IMR-90 (cell line): ENCODE results near the gene ANGEL1. TPM values are rescaled to one million over a fixed set of nuclear protein-coding genes. Genes with fewer than 3 reads are reported as not detected.

Experiments used
- ATAC-seq: fragments of 200-7000 bp; cut with Tn5 transposase; 2 replicates; pipeline ENCODE4 v1.9.1; 2020; ENCODE audit warnings: low read depth, mild to moderate bottlenecking, moderate library complexity
- BruUV-seq: library from RNA; stranded (reverse); fragments of 400-500 nt; replicated peaks from 2 replicates; lab custom pipeline; 2021; lab: Mats Ljungman, UMichigan
- CTCF ChIA-PET: fragments of 300-600 bp; formaldehyde crosslinking; extraction: SDS; loops from one replicate; lab custom pipeline; 2021; ENCODE audit warnings: antibody characterized with exemption; lab: Yijun Ruan, JAX
- POLR2A ChIA-PET: fragments of 300-600 bp; sonication (Branson Sonifier 250); formaldehyde crosslinking; loops from one replicate; lab custom pipeline; 2022; ENCODE audit warnings: antibody characterized with exemption; ENCODE audit not compliant: unreplicated experiment; lab: Charles Lee
- DNase-seq: peaks from one replicate; pipeline ENCODE4 v3.0.0; 2013
- H2AFZ ChIP-seq: replicated peaks from 2 replicates; pipeline ENCODE3; 2013; ENCODE audit warnings: low read length, mild to moderate bottlenecking; ENCODE audit not compliant: poor library complexity
- H2AK5ac ChIP-seq: 2 replicates; pipeline ENCODE4 v1.6.1; 2013; ENCODE audit warnings: low read depth, low read length, inconsistent platforms
- H2AK9ac ChIP-seq: replicated peaks from 2 replicates; pipeline ENCODE3; 2013; ENCODE audit warnings: mild to moderate bottlenecking, low read depth, low read length, moderate library complexity; ENCODE audit not compliant: poor library complexity
- H2BK120ac ChIP-seq: 2 replicates; pipeline ENCODE4 v1.6.1; 2013; ENCODE audit warnings: low read depth, low read length, inconsistent platforms
- H2BK15ac ChIP-seq: 3 replicates; pipeline ENCODE4 v1.6.1; 2013; ENCODE audit warnings: low read depth, low read length, inconsistent platforms
- H2BK20ac ChIP-seq: 2 replicates; pipeline ENCODE4 v1.6.1; 2013; ENCODE audit warnings: low read depth, mild to moderate bottlenecking, inconsistent platforms, low read length, moderate library complexity
- H2BK5ac ChIP-seq: 2 replicates; pipeline ENCODE4 v1.6.1; 2013; ENCODE audit warnings: mild to moderate bottlenecking, low read depth, low read length, inconsistent platforms; ENCODE audit not compliant: poor library complexity, severe bottlenecking
- H3K14ac ChIP-seq: replicated peaks from 2 replicates; pipeline ENCODE4 v1.6.1; 2013; ENCODE audit warnings: low read depth, low read length, inconsistent platforms
- H3K18ac ChIP-seq: 2 replicates; pipeline ENCODE4 v1.6.1; 2013; ENCODE audit warnings: low read depth, low read length, control low read depth
- H3K23ac ChIP-seq: 2 replicates; pipeline ENCODE4 v1.6.1; 2013; ENCODE audit warnings: low read depth, low read length, inconsistent platforms
- H3K27ac ChIP-seq: 2 replicates; pipeline ENCODE4 v1.5.1; 2013; ENCODE audit warnings: mild to moderate bottlenecking, control low read depth, low read length; ENCODE audit not compliant: insufficient read depth
- H3K27me3 ChIP-seq: 2 replicates; pipeline ENCODE4 v1.6.1; 2013; ENCODE audit warnings: low read length; ENCODE audit not compliant: control insufficient read depth, insufficient read depth
- H3K36me3 ChIP-seq: 2 replicates; pipeline ENCODE4 v1.6.1; 2013; ENCODE audit warnings: low read length, mixed read lengths; ENCODE audit not compliant: control insufficient read depth, insufficient read depth
- H3K4ac ChIP-seq: 2 replicates; pipeline ENCODE4 v1.6.1; 2013; ENCODE audit warnings: low read depth, low read length, inconsistent platforms
- H3K4me1 ChIP-seq: 2 replicates; pipeline ENCODE4 v1.6.1; 2013; ENCODE audit warnings: low read length, mixed read lengths; ENCODE audit not compliant: control insufficient read depth, insufficient read depth
- H3K4me2 ChIP-seq: 2 replicates; pipeline ENCODE4 v1.6.1; 2013; ENCODE audit warnings: low read depth, mild to moderate bottlenecking, control low read depth, low read length, moderate library complexity
- H3K4me3 ChIP-seq: 2 replicates; pipeline ENCODE4 v1.5.1; 2013; ENCODE audit warnings: low read depth, mild to moderate bottlenecking, control low read depth, low read length, moderate library complexity; ENCODE audit not compliant: insufficient read depth
- H3K56ac ChIP-seq: 2 replicates; pipeline ENCODE4 v1.6.1; 2013; ENCODE audit warnings: low read length, inconsistent platforms; ENCODE audit not compliant: insufficient read depth; ENCODE audit errors: extremely low read depth
- H3K79me1 ChIP-seq, 2 experiments: 2 replicates each; pipeline ENCODE4 v1.6.1; 2013; ENCODE audit warnings: low read length in 2 of 2, inconsistent platforms in 1 of 2, low read depth in 1 of 2
- H3K9ac ChIP-seq: 2 replicates; pipeline ENCODE4 v1.6.1; 2013; ENCODE audit warnings: low read depth, low read length, control low read depth
- H3K9me1 ChIP-seq: 2 replicates; pipeline ENCODE4 v1.6.1; 2013; ENCODE audit warnings: low read length, inconsistent platforms; ENCODE audit not compliant: insufficient read depth
- H3K9me3 ChIP-seq: 2 replicates; pipeline ENCODE4 v1.6.1; 2013; ENCODE audit warnings: low read length; ENCODE audit not compliant: control insufficient read depth, insufficient read depth
- H4K20me1 ChIP-seq: 2 replicates; pipeline ENCODE4 v1.6.1; 2013; ENCODE audit warnings: low read length, inconsistent platforms; ENCODE audit not compliant: insufficient read depth
- H4K5ac ChIP-seq: 2 replicates; pipeline ENCODE4 v1.6.1; 2013; ENCODE audit warnings: mild to moderate bottlenecking, low read depth, low read length, control low read depth
- H4K8ac ChIP-seq, 2 experiments: 2 replicates each; pipeline ENCODE4 v1.6.1; 2013; ENCODE audit warnings: low read depth in 2 of 2, low read length in 2 of 2, control low read depth in 1 of 2, inconsistent platforms in 1 of 2
- H4K91ac ChIP-seq: 2 replicates; pipeline ENCODE4 v1.6.1; 2013; ENCODE audit warnings: low read depth, low read length, inconsistent platforms; ENCODE audit not compliant: insufficient read depth
- ELK1 ChIP-seq: fragments of 150-350 bp; IDR thresholded peaks from 2 replicates; pipeline ENCODE4 v1.6.1; 2016; ENCODE audit warnings: low read depth, mild to moderate bottlenecking, low read length, moderate library complexity, borderline replicate concordance
- RCOR1 ChIP-seq: IDR thresholded peaks from 2 replicates; pipeline ENCODE4 v1.6.1; 2012; ENCODE audit warnings: mild to moderate bottlenecking, low read length, improper control_type of control experiment; ENCODE audit not compliant: insufficient replicate concordance
- RFX5 ChIP-seq: IDR thresholded peaks from 2 replicates; pipeline ENCODE4 v1.8.0; 2012; ENCODE audit warnings: low read depth, mild to moderate bottlenecking, low read length, moderate library complexity
- WGBS, 2 experiments: methylation state at CpG; one replicate each; pipeline versions ENCODE4 v1.1.5 to v1.1.7; 2013; ENCODE audit warnings: missing lambda C conversion rate in 2 of 2; ENCODE audit not compliant: insufficient read length in 1 of 2; ENCODE audit errors: extremely low coverage in 2 of 2; 5-methylcytosine and 5-hydroxymethylcytosine counted together
- dilution Hi-C: fragments of 300-500 bp; cut with HindIII; formaldehyde crosslinking; loops from one replicate; pipeline ENCODE4 v1.14.3; 2018; ENCODE audit warnings: low sequenced_read_pairs; ENCODE audit not compliant: unreplicated experiment
- in situ Hi-C: fragments of 300-500 bp; cut with MboI; formaldehyde crosslinking; loops from 3 replicates; pipeline ENCODE4 v1.14.3; 2019; ENCODE audit warnings: low sequenced_read_pairs, inconsistent platforms, mixed read lengths
- intact Hi-C: fragments of 100-400 bp; cut with micrococcal nuclease; formaldehyde crosslinking; loops from 2 replicates; pipeline ENCODE4 v1.10.0; 2022
- polyA plus RNA-seq, 3 experiments: library from polyadenylated mRNA; depleted of rRNA; stranded (reverse); fragments of >200 nt; gene quantifications; 2 replicates each; pipeline ENCODE4 v1.2.3, GENCODE V29; 2012; ENCODE audit warnings: low replicate concordance in 1 of 3
- total RNA-seq: library from RNA; depleted of rRNA; stranded (reverse); fragments of >200 nt; gene quantifications from 2 replicates; pipeline ENCODE4 v1.2.3, GENCODE V29; 2012

Gene ANGEL1
- total and polyA plus RNA-seq, 2 of the 4 experiments (the other 2 are of a cell fraction): 4.1 to 10.0 TPM

- H3K14ac ChIP-seq: no peak overlapping the region
- H3K4ac ChIP-seq: peak overlapping the region; percentile 34; the same call in 1 of the 2 replicates
- H2AK9ac ChIP-seq: no peak overlapping the region
- H2BK15ac ChIP-seq: no peak overlapping the region
- intact Hi-C loops (no loop called here), dilution Hi-C loops (no loop called here), in situ Hi-C loops (no loop called here)
- no peak overlapping the region for H3K18ac ChIP-seq
- H3K9ac ChIP-seq: no peak overlapping the region
- DNase-seq (no peak), ATAC-seq (no peak)
- no peak overlapping the region for H2BK120ac ChIP-seq
- H3K27ac ChIP-seq: no peak overlapping the region
- no peak overlapping the region for H4K91ac ChIP-seq
- H4K5ac ChIP-seq: no peak overlapping the region
- peaks cover 3% of the 10 kb centered on the region; the same call in 1 of the 2 replicates for H3K9me1 ChIP-seq
- peak overlapping the region; percentile 3 to 42; a peak in 2 of 4 replicates for H4K8ac ChIP-seq
- TF ChIP-seq RCOR1 (no peak), ELK1 (no peak), RFX5 (no peak)
- no peak overlapping the region for H2AK5ac ChIP-seq
- no peak overlapping the region for H2BK20ac ChIP-seq
- H3K4me1 ChIP-seq: peaks cover 10% of the 10 kb centered on the region
- no TSS peak for BruUV-seq
- no peak overlapping the region for H2BK5ac ChIP-seq
- POLR2A ChIA-PET: no interaction called here
- no peak overlapping the region for H3K23ac ChIP-seq
- no peak overlapping the region for H3K4me2 ChIP-seq
- no peak overlapping the region for H3K56ac ChIP-seq
- H3K9me3 ChIP-seq: no peaks in the 10 kb centered on the region
- no peaks in the 10 kb centered on the region for H3K79me1 ChIP-seq
- no peaks in the 10 kb centered on the region for H3K27me3 ChIP-seq
- H2AFZ ChIP-seq: peak overlapping the region; percentile 62
- 100% methylated on average over 1 of the region's 15 CpGs; no CpG with 5 or more reads in 1 of the 2 experiments for WGBS, 2 experiments
- no peaks in the 10 kb centered on the region for H4K20me1 ChIP-seq
- H3K4me3 ChIP-seq: no peak overlapping the region
- peaks cover 4% of the 10 kb centered on the region; the same call in 1 of the 2 replicates for H3K36me3 ChIP-seq
- CTCF ChIA-PET: no interaction called here
Measured at GRCh38 chr14:76767681-76768656, 44.7 kb downstream of the ANGEL1 start.
